ENCODE results near the gene RIC3.
A peak's percentile ranks its signal among the peaks of the same experiment; 100 is the strongest.

The RIC3 gene

DNA sequence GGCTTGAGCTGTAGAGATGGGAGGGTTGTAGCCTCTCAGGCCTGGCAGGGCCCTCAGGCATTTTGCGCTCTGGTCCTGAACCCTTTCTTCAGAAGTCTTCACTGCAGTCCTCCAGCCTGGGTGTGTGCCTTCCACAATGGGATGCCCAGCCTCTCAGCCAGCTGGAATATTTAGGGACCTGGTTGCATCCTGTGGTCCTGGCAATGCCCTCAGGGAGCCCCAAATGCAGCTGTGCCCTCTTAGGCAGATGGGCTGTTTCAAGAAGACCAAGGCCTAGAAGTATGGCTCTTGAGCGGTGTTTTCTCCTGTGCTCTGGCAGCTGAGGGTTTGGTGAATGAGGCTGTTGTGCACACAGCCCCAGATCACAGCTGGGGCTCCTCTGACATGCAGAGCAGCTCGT, 81.1 kb downstream of the RIC3 start:
- ChIA-PET CTCF (interaction anchor here (1.1 to 22.7 kb wide), 9 partner anchors 2 to 195 kb away, joined by 3 to 1552 read pairs (median 242); partner anchors contain the start of genes EIF3F and TUB), POLR2A (no interaction called here)
- H3K4me3 ChIP-seq (ENCODE audit: low read depth, low read length), result no peak overlapping the region
- TF ChIP-seq, protein P1, sequence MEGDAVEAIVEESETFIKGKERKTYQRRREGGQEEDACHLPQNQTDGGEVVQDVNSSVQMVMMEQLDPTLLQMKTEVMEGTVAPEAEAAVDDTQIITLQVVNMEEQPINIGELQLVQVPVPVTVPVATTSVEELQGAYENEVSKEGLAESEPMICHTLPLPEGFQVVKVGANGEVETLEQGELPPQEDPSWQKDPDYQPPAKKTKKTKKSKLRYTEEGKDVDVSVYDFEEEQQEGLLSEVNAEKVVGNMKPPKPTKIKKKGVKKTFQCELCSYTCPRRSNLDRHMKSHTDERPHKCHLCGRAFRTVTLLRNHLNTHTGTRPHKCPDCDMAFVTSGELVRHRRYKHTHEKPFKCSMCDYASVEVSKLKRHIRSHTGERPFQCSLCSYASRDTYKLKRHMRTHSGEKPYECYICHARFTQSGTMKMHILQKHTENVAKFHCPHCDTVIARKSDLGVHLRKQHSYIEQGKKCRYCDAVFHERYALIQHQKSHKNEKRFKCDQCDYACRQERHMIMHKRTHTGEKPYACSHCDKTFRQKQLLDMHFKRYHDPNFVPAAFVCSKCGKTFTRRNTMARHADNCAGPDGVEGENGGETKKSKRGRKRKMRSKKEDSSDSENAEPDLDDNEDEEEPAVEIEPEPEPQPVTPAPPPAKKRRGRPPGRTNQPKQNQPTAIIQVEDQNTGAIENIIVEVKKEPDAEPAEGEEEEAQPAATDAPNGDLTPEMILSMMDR (IDR thresholded peaks at IDR 0.05; ENCODE audit: insufficient read depth, low read length, missing control alignments), result no peak
- DNase-seq (ENCODE audit: low read depth, low spot score), result no peak

DNA sequence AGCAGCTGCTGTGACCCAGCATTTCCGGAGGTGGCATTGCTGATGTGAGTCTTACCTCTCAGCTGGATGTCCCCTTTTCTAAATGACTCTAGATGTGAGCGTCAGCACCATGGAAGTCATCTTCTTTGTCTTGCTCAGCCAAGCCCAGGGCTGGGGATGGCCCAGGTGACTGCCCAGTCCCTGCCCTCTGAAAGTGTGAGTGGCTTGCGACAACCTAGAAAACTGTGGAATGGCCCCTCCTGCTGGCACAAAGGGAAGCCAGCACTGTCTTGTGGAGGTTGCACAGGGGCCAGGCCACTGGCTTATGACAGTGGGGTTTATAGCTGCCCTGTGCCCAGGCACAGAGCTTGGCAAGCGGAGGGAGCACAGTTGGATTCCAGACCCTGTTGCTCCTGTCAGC, 81.6 kb downstream of the RIC3 start:
- ChIA-PET CTCF (interaction anchor here (1.1 to 22.7 kb wide), 9 partner anchors 2 to 195 kb away, joined by 3 to 1552 read pairs (median 242); partner anchors contain the start of genes EIF3F and TUB), POLR2A (no interaction called here)
- DNase-seq (ENCODE audit: low read depth, low spot score), result no peak
- H3K4me3 ChIP-seq (ENCODE audit: low read depth, low read length), result no peak overlapping the region
- TF ChIP-seq, protein P1 (IDR thresholded peaks at IDR 0.05; ENCODE audit: insufficient read depth, low read length, missing control alignments), result peak; percentile 32

DNA sequence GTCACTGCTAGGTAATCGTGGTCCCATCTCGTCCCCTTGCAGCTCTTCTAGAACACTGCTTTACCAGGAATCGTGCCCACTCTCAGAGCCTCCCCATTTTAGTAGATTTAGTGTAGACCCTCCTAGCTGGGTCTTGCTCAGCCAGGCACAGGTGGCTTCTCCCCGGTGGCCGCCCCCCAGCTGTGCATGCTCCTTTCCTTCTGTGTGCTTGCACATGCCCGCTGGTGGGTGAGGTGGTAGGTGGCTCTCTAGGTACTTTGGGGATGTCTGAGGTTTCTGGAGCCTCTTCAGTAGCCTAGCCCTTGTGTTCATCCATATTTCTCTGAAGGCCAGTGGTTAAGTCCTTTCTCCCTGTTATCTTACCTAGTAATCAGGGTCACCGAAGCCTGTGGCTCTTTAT, 82.3 kb downstream of the RIC3 start:
- TF ChIP-seq, protein P1 (IDR thresholded peaks at IDR 0.05; ENCODE audit: insufficient read depth, low read length, missing control alignments), result no peak
- DNase-seq (ENCODE audit: low read depth, low spot score), result no peak
- CTCF ChIA-PET, result interaction anchor here (0.9 to 22.7 kb wide), 7 partner anchors 1 to 81 kb away, joined by 3 to 1552 read pairs (median 445); partner anchors contain the start of gene TUB
- POLR2A ChIA-PET, result no interaction called here
- H3K4me3 ChIP-seq (ENCODE audit: low read depth, low read length), result no peak overlapping the region

GRCh38 chr11:8086001-8086479, 82.8 kb downstream of the RIC3 start:
- POLR2A ChIA-PET, result no interaction called here
- DNase-seq (ENCODE audit: low read depth, low spot score), result no peak
- TF ChIP-seq, protein P1 (IDR thresholded peaks at IDR 0.05; ENCODE audit: insufficient read depth, low read length, missing control alignments), result no peak

DNA sequence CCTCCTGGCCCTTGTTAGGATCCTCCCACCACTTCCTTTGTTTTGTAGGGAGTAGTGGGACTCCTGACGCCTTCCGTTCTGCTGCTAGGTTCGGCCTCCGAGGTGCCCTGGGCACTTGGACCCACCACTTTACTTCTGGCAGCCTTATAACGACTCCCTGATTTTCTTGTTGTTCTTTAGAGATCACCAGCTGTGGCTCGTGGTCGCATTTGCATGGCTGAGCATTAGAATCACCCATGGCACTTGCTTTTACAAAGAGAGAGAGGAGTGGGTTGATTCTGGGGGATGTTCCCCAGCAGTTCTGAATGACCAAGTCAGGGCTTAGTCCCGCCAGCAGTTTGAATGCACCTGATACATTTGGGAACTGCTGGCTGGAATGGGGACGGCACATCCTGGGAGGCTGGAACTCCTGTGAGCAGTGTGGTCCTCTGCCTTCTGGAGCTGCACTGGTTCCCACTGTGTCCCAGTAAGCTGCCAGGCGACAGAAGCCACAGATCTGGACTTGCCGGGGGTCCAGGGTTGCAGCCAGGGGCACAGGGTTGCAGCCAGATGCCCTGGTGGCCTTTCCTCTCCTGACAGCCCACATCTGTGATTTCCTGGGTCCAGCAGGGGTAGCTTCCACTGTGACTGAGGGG, 83.7 kb downstream of the RIC3 start:
- no peak for DNase-seq (ENCODE audit: low read depth, low spot score)
- no peak overlapping the region for H3K4me3 ChIP-seq (ENCODE audit: low read depth, low read length)
- TF ChIP-seq, protein P1 (IDR thresholded peaks at IDR 0.05; ENCODE audit: insufficient read depth, low read length, missing control alignments), result no peak
- CTCF ChIA-PET, result interaction anchor here (9.5 to 22.7 kb wide), 5 partner anchors 11 to 80 kb away, joined by 126 to 1552 read pairs (median 445); no protein-coding TSS in a partner anchor
- POLR2A ChIA-PET, result no interaction called here

More at GRCh38 chr11:8086001-8086479, 82.8 kb downstream of the RIC3 start:
- CTCF ChIA-PET, result interaction anchor here (0.9 to 22.7 kb wide), 6 partner anchors 10 to 81 kb away, joined by 3 to 1552 read pairs (median 344); no protein-coding TSS in a partner anchor
- H3K4me3 ChIP-seq (ENCODE audit: low read depth, low read length), result no peak overlapping the region

DNA sequence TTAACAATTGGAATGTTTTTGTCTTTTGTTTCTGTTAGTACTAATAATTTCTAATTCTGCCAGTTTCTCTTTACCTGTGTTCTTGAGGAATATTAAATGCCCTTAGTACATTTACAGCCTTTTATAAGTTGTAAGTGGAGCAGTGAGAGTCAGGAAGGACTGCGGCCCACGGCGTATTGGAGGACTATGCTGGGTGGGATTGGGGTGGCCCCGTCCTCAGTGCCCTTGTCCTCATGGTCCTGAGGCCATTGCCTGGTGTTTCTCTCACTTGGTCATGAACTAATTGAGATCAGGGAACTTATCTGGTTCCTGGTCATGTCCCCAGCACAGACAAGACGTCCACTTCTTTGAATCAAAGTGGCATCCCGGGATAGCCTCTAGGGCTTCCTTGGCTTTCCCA, 84.5 kb downstream of the RIC3 start:
- DNase-seq (ENCODE audit: low read depth, low spot score), result no peak
- ChIA-PET POLR2A (no interaction called here), CTCF (interaction anchor here (8.1 to 22.7 kb wide), 3 partner anchors 12 to 79 kb away, joined by 55 to 1552 read pairs (median 445); no protein-coding TSS in a partner anchor)
- H3K4me3 ChIP-seq (ENCODE audit: low read depth, low read length), result no peak overlapping the region
- TF ChIP-seq, protein P1 (IDR thresholded peaks at IDR 0.05; ENCODE audit: insufficient read depth, low read length, missing control alignments), result no peak
